Stimulated activated CD8-positive, alpha-beta memory T cell treated with anti-CD3 and anti-CD28 coated beads, Interleukin-7, amount 100 ng/mL, for 24 hours (primary cell): Measurements from ENCODE around the gene CAMTA1.
"Not testable (repeated sequence)": the region's sequence is repeated elsewhere in the genome, so short reads cannot be mapped to it uniquely, and the experiment has no call there.

Experiments used
- DNase-seq: peaks from one replicate; pipeline ENCODE4 v3.0.0-alpha.2; 2020; ENCODE audit warnings: low read depth

Gene CAMTA1, protein sequence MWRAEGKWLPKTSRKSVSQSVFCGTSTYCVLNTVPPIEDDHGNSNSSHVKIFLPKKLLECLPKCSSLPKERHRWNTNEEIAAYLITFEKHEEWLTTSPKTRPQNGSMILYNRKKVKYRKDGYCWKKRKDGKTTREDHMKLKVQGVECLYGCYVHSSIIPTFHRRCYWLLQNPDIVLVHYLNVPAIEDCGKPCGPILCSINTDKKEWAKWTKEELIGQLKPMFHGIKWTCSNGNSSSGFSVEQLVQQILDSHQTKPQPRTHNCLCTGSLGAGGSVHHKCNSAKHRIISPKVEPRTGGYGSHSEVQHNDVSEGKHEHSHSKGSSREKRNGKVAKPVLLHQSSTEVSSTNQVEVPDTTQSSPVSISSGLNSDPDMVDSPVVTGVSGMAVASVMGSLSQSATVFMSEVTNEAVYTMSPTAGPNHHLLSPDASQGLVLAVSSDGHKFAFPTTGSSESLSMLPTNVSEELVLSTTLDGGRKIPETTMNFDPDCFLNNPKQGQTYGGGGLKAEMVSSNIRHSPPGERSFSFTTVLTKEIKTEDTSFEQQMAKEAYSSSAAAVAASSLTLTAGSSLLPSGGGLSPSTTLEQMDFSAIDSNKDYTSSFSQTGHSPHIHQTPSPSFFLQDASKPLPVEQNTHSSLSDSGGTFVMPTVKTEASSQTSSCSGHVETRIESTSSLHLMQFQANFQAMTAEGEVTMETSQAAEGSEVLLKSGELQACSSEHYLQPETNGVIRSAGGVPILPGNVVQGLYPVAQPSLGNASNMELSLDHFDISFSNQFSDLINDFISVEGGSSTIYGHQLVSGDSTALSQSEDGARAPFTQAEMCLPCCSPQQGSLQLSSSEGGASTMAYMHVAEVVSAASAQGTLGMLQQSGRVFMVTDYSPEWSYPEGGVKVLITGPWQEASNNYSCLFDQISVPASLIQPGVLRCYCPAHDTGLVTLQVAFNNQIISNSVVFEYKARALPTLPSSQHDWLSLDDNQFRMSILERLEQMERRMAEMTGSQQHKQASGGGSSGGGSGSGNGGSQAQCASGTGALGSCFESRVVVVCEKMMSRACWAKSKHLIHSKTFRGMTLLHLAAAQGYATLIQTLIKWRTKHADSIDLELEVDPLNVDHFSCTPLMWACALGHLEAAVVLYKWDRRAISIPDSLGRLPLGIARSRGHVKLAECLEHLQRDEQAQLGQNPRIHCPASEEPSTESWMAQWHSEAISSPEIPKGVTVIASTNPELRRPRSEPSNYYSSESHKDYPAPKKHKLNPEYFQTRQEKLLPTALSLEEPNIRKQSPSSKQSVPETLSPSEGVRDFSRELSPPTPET (N-terminal part only)

DNA sequence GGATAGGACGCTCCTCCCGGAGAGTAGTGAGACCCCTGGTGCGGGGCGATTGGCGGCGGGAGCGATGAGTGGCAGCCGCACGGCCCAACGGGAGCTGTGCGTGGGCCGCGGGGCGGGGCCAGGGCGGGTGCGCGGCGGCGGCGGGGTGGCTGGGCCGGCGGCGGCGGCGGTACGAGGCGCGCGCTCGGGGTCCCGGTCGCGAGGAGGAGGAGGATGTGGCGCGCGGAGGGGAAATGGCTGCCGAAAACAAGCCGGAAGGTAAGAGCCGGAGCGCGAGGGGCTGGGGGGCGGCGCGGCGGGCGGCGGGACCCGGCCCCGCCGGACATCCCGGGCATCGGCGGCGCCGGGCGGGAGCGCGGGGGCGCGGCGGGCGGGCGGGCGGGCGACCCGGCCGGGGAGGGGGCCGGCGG, at the start of gene CAMTA1:
CAMTA1 (plus strand) TSS at position 137 of the 410 bp plus-strand sequence; CDS start at position 214, 77 bp downstream.
- no peak for DNase-seq

DNA sequence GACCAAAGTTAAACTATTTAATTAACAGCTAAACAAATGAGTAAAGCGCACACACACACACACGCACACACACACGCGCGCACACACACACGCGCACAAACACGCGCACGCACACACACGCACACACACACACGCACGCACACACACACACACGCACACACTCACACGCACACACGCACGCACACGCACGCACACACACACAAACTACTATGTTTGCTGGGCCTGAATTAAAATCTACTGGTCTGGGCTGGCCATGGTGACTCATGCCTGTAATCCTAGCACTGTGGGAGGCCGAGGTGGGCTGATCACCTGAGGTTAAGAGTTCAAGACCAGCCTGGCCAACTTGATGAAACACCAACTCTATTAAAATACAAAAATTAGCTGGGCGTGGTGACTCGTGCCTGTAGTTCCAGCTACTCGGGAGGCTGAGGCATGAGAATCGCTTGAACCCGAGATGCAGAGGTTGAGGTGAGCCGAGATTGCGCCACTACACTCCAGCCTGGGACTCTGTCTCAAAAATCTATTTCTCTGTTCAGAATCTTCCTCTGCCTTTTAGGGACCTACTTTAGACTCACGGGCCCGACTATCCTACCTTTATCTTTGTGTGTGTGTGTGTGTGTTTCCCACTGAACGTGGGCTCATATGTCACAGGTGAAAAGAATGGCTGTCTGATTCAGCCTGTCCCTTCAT, 46.1 kb upstream of the CAMTA1 start:
- no peak for DNase-seq

DNA sequence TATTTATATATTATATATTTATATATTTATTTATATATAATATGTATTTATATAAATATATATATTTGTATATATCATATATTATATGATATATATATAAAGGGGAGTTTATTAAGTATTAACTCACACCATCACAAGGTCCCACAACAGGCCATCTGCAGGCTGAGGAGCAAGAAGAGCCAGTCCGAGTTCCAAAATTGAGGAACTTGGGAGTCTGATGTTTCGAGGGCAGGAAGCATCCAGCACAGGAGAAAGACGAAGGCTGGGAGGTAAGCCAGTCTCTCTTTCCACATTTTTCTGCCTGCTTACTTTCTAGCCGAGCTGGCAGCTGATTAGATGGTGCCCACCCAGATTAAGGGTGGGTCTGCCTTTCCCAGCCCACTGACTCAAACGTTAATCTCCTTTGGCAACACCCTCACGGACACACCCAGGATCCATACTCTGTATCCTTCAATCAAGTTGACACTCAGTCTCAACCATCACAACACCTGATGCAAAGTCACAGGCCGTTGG, 42.5 kb upstream of the CAMTA1 start:
- DNase-seq = not testable (repeated sequence)

DNA sequence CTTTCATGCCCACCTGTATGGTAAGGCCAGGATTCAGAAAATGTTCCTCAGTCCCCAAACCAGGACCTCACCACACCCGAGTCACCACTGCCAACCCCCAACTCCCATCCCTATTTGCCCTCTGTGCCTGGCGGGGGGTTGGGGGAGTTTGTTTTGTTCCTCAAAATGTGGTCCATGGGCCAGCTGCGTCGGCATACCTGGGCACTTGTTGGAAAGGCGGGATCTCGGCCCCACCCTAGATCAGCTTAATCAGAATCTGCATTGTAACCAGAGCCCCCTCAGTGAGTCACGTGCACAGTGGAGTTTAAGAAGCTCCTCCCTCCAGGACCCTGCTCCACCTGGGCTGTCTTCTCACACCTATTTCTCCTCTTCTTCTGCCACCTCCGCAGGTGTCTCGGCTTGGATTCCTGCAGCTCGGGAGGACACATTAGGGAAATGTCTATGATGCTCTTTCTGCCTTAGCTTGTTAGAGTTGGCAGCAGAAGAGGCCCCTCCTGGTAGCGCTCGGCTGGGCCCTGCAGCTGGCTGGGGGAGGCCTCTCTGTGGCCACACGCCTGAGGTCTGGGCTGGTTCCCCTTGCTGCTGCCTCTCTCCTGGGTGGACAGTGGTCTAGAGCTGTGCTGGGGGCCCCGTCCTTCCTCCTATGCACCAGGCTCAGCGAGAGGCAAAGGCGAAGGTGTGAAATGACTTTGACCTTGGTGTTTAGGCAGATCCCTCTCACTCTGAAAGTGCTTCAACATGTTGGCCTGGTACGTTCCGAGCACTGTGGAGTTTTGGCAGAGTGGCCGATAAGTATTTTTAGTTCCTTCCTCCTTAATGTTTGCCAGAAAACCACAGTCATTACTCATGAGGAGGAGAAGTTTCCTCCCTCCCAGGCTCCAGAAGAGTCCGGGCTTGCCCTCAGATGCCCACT, 41.8 kb upstream of the CAMTA1 start:
- DNase-seq = no peak

DNA sequence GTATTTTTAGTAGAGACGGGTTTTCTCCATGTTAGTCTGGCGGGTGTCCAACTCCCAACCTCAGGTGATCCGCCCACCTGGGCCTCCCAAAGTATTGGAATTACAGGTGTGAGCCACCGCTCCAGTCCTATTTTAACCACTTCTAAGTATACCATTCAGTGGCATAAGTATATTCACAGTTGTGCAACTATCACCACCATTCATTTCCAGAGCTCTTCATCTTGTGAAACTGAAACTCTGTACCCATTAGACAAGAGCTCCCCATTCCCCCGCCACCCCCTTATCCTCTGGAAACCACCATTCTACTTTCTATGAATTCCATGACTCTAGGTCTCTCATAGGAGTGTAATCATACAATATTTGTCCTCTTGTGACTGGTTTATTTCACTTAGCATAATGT, 40.2 kb upstream of the CAMTA1 start:
- DNase-seq = no peak

DNA sequence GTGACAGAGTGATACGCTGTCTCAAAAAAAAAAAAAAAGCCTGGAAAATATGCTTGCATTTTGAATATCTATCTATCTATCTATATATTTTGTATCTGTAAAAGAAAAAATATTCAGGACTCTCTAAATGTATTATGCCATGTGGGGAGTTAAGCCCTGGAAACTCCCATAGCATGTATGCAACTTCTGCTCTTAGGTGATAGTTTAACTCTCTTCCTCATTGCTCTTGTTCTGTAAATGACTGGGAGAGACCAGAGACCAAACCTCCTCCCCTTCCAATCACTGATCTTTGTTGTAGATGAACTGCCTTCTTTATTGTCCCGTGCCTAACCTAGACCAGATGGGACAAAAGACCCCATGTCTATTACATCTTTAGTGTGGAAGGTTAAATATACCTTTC, 37.6 kb upstream of the CAMTA1 start:
- DNase-seq = no peak

DNA sequence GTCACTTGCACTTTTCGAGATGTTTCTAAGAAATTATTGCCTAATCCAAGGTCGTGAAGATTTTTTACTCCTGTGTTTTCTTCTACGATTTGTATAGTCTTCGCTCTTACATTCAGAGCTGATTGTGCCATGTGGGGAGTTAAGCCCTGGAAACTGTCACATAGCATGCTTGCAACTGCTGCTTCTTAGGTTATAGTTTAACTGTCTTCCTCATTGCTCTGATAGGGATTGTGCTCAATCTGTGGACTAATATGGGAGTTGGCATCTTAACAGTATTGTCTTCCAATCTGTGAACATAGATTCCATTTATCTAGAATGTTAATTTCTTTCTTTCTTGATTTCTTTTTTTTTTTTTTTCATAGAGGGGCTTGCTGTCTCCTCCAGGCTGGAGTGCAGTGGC, 34.8 kb upstream of the CAMTA1 start:
- no peak for DNase-seq

DNA sequence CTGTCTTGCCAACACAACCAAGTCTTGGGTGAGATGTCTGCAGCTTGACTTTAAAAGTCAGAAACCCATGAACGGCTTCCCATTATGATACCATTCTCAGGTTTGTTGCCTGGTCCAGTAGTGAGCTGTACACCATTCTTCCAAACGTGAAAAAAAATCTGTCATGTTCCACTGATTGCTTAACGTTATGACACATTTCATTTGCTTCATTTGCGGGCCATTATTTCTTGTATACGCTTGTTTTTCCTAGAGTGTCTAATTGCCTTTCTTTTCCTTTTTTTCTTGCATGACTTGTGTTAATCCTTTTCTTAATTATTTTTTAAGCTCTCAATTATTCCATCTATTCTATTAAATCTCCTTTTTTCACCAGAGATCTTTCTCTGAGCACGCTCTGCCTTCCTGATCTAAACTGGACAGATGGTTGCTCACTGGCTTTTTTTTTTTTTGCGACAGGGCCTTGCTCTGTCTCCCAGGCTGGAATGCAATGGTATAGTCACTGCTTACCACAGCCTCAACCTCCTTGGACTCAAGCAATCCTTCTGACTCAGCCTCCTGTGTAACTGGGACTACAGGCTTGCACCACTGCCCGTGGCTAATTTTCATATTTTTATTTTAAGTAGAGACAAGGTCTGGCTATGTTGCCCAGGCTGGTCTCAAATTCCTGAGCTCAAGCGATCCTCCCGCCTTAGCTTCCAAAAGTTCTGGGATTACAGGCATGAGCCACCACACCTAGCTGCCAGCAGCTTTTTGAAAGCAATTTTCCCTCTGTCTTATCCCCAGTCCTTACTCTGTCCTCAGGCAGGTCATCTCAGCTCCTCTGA, 31.7 kb upstream of the CAMTA1 start:
- no peak for DNase-seq

DNA sequence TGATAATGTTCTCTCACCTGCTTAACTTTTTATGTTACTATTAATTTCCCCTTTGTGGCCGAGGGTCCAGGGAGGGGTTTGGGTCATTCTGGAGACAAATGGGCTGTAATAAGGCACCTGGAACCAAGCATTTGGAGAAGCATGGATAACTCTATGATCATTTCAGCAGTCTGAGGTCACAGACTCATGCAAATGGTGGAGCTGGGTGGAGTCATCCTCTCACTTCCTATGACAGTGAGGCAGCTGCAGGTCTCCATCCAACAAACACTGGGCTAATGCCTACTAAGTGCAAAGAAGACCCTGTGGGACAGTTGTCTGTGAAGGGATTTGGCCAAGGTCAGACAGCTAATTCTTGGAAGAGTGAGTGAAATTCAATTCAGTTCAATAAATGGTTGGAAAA, 28.8 kb upstream of the CAMTA1 start:
- no peak for DNase-seq

DNA sequence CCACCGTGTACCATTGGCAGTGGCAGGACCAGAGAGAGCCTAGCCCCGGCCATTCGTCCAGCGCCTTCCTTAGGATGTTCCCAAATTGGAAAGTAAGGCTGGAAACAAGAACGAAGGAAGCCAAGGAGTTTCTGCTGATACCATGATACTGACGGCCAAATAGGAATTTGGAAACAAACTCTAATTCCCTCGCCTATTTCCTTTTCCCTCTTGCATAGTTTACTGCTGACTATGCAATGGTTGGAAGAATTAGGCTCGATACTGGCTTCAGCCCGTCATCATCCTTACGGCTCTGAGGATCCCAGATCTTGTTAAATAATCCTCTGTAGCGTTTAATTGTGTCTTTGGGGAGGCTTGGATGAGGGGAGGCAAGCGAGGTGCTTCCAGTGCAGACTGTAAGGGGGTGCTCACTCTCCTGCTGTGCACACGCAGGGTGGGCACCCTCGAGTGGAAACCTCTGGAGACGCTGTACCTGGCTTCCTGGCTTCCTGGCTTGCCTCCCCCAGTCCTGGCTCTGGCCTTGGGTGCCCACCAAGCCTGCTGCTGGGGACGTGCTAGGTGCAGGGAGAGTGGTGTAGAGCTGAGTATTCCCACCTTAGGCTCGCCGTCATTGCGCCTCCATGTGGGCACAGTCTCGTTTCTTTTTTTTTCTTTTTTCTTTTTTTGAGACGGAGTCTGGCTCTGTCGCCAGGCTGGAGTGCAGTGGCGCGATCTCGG, 27.4 kb upstream of the CAMTA1 start:
- DNase-seq = no peak

DNA sequence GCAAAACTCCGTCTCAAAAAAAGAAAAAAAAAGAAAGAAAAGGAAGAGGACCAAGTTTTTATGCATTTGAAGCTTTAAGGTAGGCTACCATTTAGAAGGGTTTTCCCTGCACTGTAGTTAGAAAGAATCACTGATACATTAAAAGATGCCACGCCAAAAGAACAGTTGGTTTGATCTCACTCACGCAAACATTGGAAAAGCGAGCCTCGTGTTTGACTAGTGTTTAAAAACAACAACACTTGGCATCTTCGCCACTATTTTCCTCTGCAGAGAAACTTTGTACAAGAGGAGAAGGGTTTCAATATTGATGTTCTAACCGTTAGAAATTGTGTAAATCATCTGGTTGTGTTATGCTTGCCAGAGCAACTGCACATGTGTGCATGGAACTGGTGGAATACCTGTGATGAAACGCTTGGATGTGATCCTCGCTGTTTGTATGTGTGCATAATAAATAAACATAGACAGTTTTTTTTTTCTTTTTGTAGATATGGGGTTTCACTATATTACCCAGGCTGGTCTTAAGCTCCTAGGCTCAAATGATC, 24.0 kb upstream of the CAMTA1 start:
- DNase-seq = no peak

DNA sequence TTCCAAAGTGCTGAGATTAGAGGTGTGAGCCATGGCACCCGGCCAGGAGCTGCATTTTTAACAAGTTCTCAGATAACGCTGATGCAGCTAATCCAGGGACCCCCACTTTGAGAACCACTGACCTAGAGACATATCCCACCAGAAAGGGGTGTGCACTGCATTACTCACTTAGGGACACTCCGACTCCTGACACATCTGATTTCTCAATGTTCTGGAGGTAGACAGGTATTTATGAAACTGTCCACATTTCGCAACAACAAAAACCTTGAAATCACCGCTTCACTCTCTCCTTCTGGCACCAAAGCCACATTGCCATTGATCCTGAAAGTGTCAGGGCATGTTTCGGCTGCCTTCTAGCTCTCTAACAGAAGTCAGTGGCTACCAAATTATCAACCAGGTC, 23.2 kb upstream of the CAMTA1 start:
- DNase-seq = no peak

DNA sequence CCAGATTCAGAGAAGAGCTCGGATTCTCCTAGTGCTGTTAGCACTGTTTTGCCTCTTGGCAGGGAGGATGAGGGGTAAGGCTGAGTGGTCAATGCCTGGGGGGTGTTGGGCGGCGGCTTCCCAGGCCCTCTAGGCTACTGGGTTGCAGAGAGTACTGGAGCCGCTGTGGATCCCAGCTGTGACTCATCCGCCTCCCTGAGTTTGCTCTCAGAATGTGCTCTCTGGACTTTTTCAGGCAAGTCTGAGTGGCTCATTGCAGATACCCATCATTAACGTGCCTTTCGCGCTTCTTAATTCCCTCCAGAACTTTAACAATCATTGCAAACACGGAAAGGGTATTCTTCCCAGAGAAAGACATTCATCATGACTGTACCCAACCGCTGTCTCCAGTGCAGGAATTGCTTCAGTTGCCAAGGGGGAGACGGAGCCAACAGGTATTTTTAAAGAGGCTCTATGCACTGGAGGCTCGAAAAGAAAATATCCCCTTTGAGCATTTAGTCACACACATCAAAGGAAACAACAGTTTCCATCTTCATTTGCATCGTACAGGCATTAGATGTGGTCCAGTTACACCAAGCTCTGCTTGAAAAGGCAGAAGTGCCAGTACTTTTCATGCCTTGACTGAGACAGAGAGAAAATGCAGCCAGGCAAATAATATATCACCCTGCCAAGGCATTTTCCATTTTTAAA, 14.4 kb upstream of the CAMTA1 start:
- DNase-seq = no peak

DNA sequence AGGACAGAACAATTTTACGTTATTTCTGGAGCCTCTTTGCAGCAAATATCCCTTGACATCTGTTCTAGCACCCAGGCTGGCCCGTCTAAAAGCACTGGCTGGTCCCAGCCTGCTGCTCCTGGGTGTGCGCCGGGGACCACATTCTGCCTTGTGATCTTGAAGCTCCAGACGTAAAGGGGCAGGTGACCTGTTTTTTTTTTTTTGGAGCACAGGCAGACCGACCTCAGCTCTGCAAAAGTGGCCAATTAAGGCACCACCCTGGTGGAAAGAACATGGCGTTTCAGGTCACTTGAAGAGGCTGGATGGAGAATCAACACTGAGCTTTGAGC, 13.8 kb upstream of the CAMTA1 start:
- DNase-seq = no peak

DNA sequence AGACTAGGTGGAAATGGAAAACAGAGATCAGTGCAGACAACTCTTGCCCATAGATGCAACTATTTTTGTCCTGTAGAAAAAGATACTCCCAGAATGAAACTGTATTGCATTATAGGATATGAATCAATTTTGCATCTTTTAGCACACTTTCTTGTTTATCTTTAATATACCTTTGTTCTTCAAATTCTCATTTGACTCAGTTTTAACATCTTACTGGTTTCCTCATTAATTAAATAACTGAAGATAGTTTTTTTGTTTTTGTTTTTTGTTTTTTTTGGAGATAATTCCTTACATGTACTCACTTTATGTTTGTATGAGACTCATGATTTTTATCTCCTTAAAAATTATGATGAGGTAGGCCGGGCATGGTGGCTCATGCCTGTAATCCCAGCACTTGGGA, 10.9 kb upstream of the CAMTA1 start:
- DNase-seq = no peak

DNA sequence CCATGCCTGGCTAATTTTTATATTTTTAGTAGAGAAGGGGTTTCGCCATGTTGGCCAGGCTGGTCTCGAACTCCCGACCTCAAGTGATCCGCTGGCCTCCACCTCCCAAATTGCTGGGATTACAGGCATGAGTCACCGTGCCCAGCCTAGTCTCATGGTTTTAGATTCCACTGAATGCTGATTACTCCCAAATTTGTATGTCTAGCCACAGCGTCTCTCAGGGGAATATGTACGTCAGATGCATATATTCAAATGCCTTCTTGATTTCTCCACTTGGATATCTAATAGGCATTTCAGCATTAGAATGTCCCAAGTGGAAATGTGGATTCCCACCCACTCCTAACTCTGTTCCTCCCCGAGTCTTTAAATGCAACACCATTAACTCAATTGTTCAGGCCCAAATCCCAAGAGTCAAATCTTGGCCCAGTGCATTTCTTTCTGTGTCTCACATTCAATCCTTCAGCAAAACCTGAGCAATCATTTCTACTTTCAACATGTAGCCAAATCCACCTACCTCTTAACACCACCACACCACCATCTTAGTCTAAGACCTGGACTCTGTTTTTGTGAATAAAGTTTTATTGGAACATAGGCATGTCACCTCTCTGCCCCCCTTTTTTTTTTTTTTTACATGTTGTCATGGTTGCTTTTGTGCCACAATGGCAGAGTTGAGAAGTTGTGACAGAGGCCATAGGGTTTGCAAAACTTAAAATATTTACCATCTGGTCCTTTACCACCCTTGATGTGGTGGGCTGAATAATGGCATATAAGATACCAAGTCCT, 9.8 kb upstream of the CAMTA1 start:
- no peak for DNase-seq

DNA sequence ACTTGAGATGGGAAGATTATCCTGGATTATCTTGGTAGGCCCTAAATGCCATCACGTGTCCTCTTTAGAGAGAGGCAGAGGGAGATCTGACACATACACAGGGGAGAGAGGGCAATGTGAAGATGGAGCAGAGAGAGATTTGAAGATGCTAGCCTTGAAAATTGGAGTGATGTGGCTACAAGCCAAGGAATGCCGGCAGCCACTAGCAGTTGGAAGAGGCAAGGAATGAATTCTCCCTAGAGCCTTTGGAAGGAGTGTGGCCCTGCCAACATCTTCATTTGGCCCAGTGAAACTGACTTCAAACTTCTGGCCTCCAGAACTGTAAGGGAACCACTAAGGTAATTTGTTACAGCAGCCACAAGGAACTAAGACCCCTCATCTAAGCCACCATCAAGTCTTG, 8.9 kb upstream of the CAMTA1 start:
- DNase-seq = no peak
